Adrenal gland (tissue), 12 donors: ENCODE measurements around the gene CA11. TPM values are rescaled to one million over a fixed set of nuclear protein-coding genes. Genes with fewer than 3 reads are reported as not detected.

Experiments
- DNase-seq, 7 donors: peaks; one replicate each; pipeline ENCODE4 v3.0.0-alpha.2; 2019 to 2020
- H3K27ac ChIP-seq, 5 donors: fragments of 200-600 bp; sonication (generic) in 4 of 5; 1 replicate in 3 of 5; 2 replicates in 2 of 5; pipeline versions ENCODE4 v1.5.1 to v1.8.0; 2016 to 2020; ENCODE audit warnings: mild to moderate bottlenecking in 1 of 5
- H3K27me3 ChIP-seq: fragments of 200-600 bp; 2 replicates; pipeline ENCODE4 v1.8.0; 2021
- H3K36me3 ChIP-seq, 2 donors: fragments of 200-600 bp; replicated peaks in 1 of 2; 1 replicate in 1 of 2; 2 replicates in 1 of 2; pipeline versions ENCODE4 v1.5.1 to v1.8.0; 2018 to 2022
- H3K4me1 ChIP-seq, 2 donors: fragments of 200-600 bp; replicated peaks in 1 of 2; 1 replicate in 1 of 2; 2 replicates in 1 of 2; pipeline versions ENCODE4 v1.5.1 to v1.8.0; 2018 to 2021
- H3K4me3 ChIP-seq, 4 donors: fragments of 200-600 bp; sonication (generic) in 3 of 4; one replicate each; pipeline ENCODE4 v1.5.1; 2016 to 2018
- H3K9me3 ChIP-seq, 3 donors: fragments of 200-600 bp; sonication (generic) in 1 of 3; replicated peaks in 1 of 3; 1 replicate in 2 of 3; 2 replicates in 1 of 3; pipeline versions ENCODE4 v1.5.1 to v1.8.0; 2016 to 2021
- POLR2A ChIP-seq, 2 donors: fragments of 450-650 bp; IDR thresholded peaks; one replicate each; pipeline ENCODE4 v1.6.1; 2017; ENCODE audit warnings: antibody characterized with exemption in 2 of 2, mild to moderate bottlenecking in 2 of 2, moderate library complexity in 1 of 2
- WGBS, 4 donors: extraction: QIAGEN DNeasy Blood & Tissue Kit in 2 of 4; methylation state at CpG; one replicate each; pipeline versions ENCODE4 v1.1.5 to v1.1.7; 2013 to 2017; 5-methylcytosine and 5-hydroxymethylcytosine counted together
- intact Hi-C, 2 donors: fragments of 100-400 bp; cut with DNase I; formaldehyde crosslinking; loops; one replicate each; pipeline versions ENCODE4 v1.14.1 to v1.15.0; 2022 to 2023
- polyA plus RNA-seq, 3 donors: library from polyadenylated mRNA; stranded (reverse); fragments of 200-250 nt in 2 of 3; fragments of 350-450 nt in 1 of 3; fragmentation: Illumina TruSeq in 1 of 3; extraction: RNeasy Lipid Tissue Mini Kit (QIAGEN cat#74804) in 1 of 3; gene quantifications; one replicate each; pipeline ENCODE4 v1.2.3, GENCODE V29; 2013 to 2014
- total RNA-seq, 9 donors: library from RNA; depleted of rRNA in 4 of 9; stranded (reverse); fragments of >200 nt in 4 of 9; fragments of 120-200 nt in 1 of 9; fragmentation: NEBNext Ultra II Directional in 1 of 9; extraction: Animal tissue kit (Norgen Biotek cat#: 25700) in 1 of 9; gene quantifications; one replicate each; pipeline versions ENCODE4 v1.1.0 to v1.2.4, GENCODE V29; 2013 to 2023
- TF ChIP-seq, protein P1 (sequence below), 6 experiments: fragments of 450-650 bp in 4 of 6; fragments of 200-600 bp in 2 of 6; sonication (generic) in 1 of 6; IDR thresholded peaks; 1 replicate in 5 of 6; 2 replicates in 1 of 6; pipeline versions ENCODE4 v1.5.1 to v1.8.0; 2016 to 2021; ENCODE audit warnings: antibody characterized with exemption in 6 of 6, mild to moderate bottlenecking in 2 of 6, moderate library complexity in 1 of 6
- donor health status: healthy with polysubstance abuse.
- donor health status: Bipolar disorder and iron deficiency.
- donor health status: DM: yes; HTN: yes; CAD: no.
- donor health status: DM: no; HTN: no; CAD: no.
- donor health status: DM: no; HTN: no; CAD: no.
- donor health status: DM: yes; HTN: yes; CAD: no.

The CA11 gene
- total and polyA plus RNA-seq, 12 donors, result 6.0 to 125 (median 23.7) TPM

- intact Hi-C loops, result no loop called here
- H3K9me3 ChIP-seq, result no peaks in the 10 kb centered on the region
- no peak overlapping the region for H3K27ac ChIP-seq
- no peaks in the 10 kb centered on the region for H3K27me3 ChIP-seq
- TF ChIP-seq POLR2A (IDR thresholded peaks at IDR 0.05), result no peak
- TF ChIP-seq, protein P1, sequence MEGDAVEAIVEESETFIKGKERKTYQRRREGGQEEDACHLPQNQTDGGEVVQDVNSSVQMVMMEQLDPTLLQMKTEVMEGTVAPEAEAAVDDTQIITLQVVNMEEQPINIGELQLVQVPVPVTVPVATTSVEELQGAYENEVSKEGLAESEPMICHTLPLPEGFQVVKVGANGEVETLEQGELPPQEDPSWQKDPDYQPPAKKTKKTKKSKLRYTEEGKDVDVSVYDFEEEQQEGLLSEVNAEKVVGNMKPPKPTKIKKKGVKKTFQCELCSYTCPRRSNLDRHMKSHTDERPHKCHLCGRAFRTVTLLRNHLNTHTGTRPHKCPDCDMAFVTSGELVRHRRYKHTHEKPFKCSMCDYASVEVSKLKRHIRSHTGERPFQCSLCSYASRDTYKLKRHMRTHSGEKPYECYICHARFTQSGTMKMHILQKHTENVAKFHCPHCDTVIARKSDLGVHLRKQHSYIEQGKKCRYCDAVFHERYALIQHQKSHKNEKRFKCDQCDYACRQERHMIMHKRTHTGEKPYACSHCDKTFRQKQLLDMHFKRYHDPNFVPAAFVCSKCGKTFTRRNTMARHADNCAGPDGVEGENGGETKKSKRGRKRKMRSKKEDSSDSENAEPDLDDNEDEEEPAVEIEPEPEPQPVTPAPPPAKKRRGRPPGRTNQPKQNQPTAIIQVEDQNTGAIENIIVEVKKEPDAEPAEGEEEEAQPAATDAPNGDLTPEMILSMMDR (IDR thresholded peaks at IDR 0.05), result no peak
- H3K4me1 ChIP-seq, result no peaks in the 10 kb centered on the region
- WGBS, 4 donors, result 66 to 80% (median 70%) methylated on average over 16 to 30 of the region's 30 CpGs
- peak in 1 of 7 donors; percentile 18 for DNase-seq
- no peak overlapping the region for H3K4me3 ChIP-seq
- no peaks in the 10 kb centered on the region for H3K36me3 ChIP-seq
These were observed 46.8 kb downstream of the CA11 start for GRCh38 chr19:48598996-48599700.

- TF ChIP-seq, protein P1 (IDR thresholded peaks at IDR 0.05), result no peak
- no peak for TF ChIP-seq POLR2A (IDR thresholded peaks at IDR 0.05)
- Histone ChIP-seq H3K4me1 (no peaks in the 10 kb centered on the region), H3K4me3 (no peak overlapping the region), H3K9me3 (no peaks in the 10 kb centered on the region), H3K36me3 (no peaks in the 10 kb centered on the region), H3K27me3 (no peaks in the 10 kb centered on the region), H3K27ac (no peak overlapping the region)
- intact Hi-C loops, result no loop called here
- DNase-seq, result peak in 1 of 7 donors; percentile 11
- 70 to 80% (median 74%) methylated on average over 23 to 39 of the region's 39 CpGs for WGBS, 4 donors
These were observed 49.1 kb downstream of the CA11 start for GRCh38 chr19:48596679-48597465.

- DNase-seq, result no peak
- no peak overlapping the region for H3K27ac ChIP-seq
- TF ChIP-seq POLR2A (IDR thresholded peaks at IDR 0.05), result no peak
- no peaks in the 10 kb centered on the region for H3K27me3 ChIP-seq
- H3K4me3 ChIP-seq, result no peak overlapping the region
- H3K36me3 ChIP-seq, result no peaks in the 10 kb centered on the region
- 62 to 73% (median 71%) methylated on average over 3 to 4 of the region's 4 CpGs; no CpG with 5 or more reads in 1 of the 4 donors for WGBS, 4 donors
- H3K9me3 ChIP-seq, result no peaks in the 10 kb centered on the region
- intact Hi-C loops, result no loop called here
- H3K4me1 ChIP-seq, result no peaks in the 10 kb centered on the region
These were observed 49.8 kb downstream of the CA11 start for GRCh38 chr19:48596237-48596636.

DNA sequence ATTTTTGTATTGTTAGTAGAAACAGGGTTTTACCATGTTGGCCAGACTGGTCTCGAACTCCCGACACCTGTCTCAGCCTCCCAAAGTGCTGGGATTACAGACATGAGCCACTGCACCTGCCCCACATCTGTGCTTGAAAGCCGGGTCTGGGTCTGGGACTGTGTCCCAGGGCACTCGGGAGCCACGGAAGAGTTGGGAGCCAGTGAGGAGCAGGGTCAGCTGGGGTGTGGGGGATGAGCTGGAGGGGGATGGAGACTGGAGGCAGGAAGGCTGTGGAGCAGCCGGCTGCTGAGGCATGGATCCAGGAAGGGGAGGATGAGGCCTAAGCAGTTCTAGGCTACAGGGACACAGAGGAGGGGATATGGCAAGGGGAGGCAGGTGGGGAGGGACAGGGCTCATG, 50.2 kb downstream of the CA11 start:
- Histone ChIP-seq H3K9me3 (no peaks in the 10 kb centered on the region), H3K4me3 (no peak overlapping the region), H3K36me3 (no peaks in the 10 kb centered on the region), H3K27me3 (no peaks in the 10 kb centered on the region), H3K27ac (no peak overlapping the region), H3K4me1 (no peaks in the 10 kb centered on the region)
- no peak for TF ChIP-seq POLR2A (IDR thresholded peaks at IDR 0.05)
- TF ChIP-seq, protein P1 (IDR thresholded peaks at IDR 0.05), result no peak
- intact Hi-C loops, result no loop called here
- no peak for DNase-seq
- WGBS, 4 donors, result 67 to 80% (median 76%) methylated on average over 6 of the region's 6 CpGs
